ENCODE measurements around the gene LRRC47. TPM values are rescaled to one million over a fixed set of nuclear protein-coding genes. Genes with fewer than 3 reads are reported as not detected.
A peak's percentile ranks its signal among the peaks of the same experiment; 100 is the strongest.

Gene LRRC47
- total and polyA plus RNA-seq, 3 experiments from 2014 or later: 36.9 to 50.5 (median 42.6) TPM

DNA sequence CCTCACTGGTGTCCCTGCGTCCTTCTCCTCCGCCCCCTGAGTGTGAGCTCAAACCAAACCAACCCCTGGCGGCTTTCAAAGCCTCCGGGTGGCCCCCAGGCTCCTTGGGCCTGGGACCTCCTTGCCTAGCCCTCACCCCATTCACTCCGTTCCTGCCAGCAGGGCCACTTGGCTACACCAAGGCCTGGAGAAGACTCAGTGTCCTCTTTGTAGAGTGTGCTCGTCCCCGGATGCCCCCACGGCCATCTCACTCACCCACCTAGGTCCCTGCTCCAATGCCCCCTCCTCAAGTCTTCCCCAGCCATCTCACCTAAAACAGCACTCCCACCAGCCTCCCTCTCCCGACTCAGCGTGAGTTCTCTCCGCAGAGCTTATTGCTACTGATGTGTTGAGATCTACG lies 51.2 kb downstream of the LRRC47 start:
- peaks cover 0 to 1% of the 10 kb centered on the region in 2 donors for H3K27me3 Mint-ChIP-seq
- H3K9me3 ChIP-seq (ENCODE audit: low read length): no peaks in the 10 kb centered on the region
- no peak overlapping the region for H3K4me3 ChIP-seq (ENCODE audit: low read length)
- CTCF ChIA-PET: no interaction called here
- peaks cover under 1% of the 10 kb centered on the region for H3K36me3 ChIP-seq (ENCODE audit: insufficient read depth, low read length)
- no peaks in the 10 kb centered on the region for H3K27me3 ChIP-seq (ENCODE audit: insufficient read depth, low read length, poor library complexity, severe bottlenecking)
- H3K4me1 ChIP-seq (ENCODE audit: insufficient read depth, low read length): peaks cover 9% of the 10 kb centered on the region
- peak overlapping the region in 3 of 8 donors; percentile 5 to 89 (median 15) for H3K27ac Mint-ChIP-seq
- H3K4me1 Mint-ChIP-seq: peaks cover 19 to 39% (median 32%) of the 10 kb centered on the region in 3 donors
- peak overlapping the region in 4 of 7 donors; percentile 17 to 82 (median 67) for H3K4me3 Mint-ChIP-seq
- peaks cover 0 to 24% (median 4%) of the 10 kb centered on the region in 3 donors for H3K36me3 Mint-ChIP-seq
- POLR2A ChIA-PET: no interaction called here
- no peak overlapping the region for H3K27ac ChIP-seq (ENCODE audit: low read depth, low read length)
- no peak for DNase-seq
- no peaks in the 10 kb centered on the region for H3K9me3 Mint-ChIP-seq

DNA sequence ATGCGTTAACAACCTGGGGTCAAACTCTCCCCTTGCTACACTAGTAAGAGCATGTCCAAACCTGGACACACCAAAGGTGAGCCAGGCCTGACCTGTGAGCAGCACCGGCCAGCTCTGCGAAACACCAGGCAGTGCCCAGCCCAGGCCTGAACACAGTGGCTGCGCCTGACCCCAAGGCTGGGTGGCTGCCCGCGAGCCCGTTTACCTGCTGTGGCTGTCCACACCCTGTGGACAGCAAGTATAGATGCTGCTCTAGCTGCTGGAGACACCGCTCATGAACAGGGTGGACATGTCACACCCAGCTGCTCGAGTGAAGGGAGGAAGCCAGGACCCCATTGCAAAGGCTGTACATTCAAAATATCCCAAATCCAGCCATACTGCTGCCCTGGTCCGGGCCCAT lies 51.7 kb downstream of the LRRC47 start:
- Mint-ChIP-seq H3K4me1 (peaks cover 19 to 39% (median 32%) of the 10 kb centered on the region in 3 donors), H3K27me3 (peaks cover 0 to 1% of the 10 kb centered on the region in 2 donors), H3K27ac (no peak overlapping the region), H3K36me3 (peaks cover 0 to 24% (median 4%) of the 10 kb centered on the region in 3 donors), H3K4me3 (peak overlapping the region in 1 of 7 donors; percentile 53), H3K9me3 (no peaks in the 10 kb centered on the region)
- Histone ChIP-seq H3K27me3 (ENCODE audit: insufficient read depth, low read length, poor library complexity, severe bottlenecking) (no peaks in the 10 kb centered on the region), H3K4me3 (ENCODE audit: low read length) (no peak overlapping the region), H3K36me3 (ENCODE audit: insufficient read depth, low read length) (peaks cover 4% of the 10 kb centered on the region), H3K4me1 (ENCODE audit: insufficient read depth, low read length) (peaks cover 9% of the 10 kb centered on the region), H3K9me3 (ENCODE audit: low read length) (no peaks in the 10 kb centered on the region), H3K27ac (ENCODE audit: low read depth, low read length) (no peak overlapping the region)
- POLR2A ChIA-PET: no interaction called here
- DNase-seq: peak in 1 of 5 donors; percentile 33
- CTCF ChIA-PET: no interaction called here

DNA sequence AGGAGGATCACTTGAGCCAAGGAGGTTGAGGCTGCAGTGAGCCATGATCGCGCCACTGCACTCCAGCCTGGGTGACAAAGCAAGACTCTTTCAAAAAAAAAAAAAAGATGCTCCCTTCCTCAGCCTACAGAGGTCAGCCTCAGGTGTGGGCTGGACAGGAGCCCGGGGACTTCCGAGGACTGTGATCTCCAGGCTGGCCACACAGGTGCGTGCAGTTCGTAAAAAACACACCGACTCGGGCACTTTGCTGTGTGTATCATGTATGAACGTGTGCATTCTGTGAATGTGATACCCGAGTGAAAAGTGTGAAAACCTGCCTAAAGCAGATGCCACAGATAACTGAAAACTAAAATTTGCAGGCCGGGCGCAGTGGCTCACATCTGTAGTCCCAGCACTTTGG lies 52.5 kb downstream of the LRRC47 start:
- H3K4me1 ChIP-seq (ENCODE audit: insufficient read depth, low read length): peaks cover 9% of the 10 kb centered on the region
- Mint-ChIP-seq H3K9me3 (no peaks in the 10 kb centered on the region), H3K4me1 (peaks cover 17 to 39% (median 32%) of the 10 kb centered on the region in 3 donors), H3K4me3 (no peak overlapping the region), H3K27me3 (peaks cover 0 to 1% of the 10 kb centered on the region in 2 donors), H3K36me3 (peaks cover 0 to 24% (median 4%) of the 10 kb centered on the region in 3 donors), H3K27ac (no peak overlapping the region)
- no peak overlapping the region for H3K27ac ChIP-seq (ENCODE audit: low read depth, low read length)
- CTCF ChIA-PET: no interaction called here
- peak in 1 of 5 donors; percentile 26 for DNase-seq
- no peaks in the 10 kb centered on the region for H3K9me3 ChIP-seq (ENCODE audit: low read length)
- POLR2A ChIA-PET: no interaction called here
- peaks cover 8% of the 10 kb centered on the region for H3K36me3 ChIP-seq (ENCODE audit: insufficient read depth, low read length)
- no peaks in the 10 kb centered on the region for H3K27me3 ChIP-seq (ENCODE audit: insufficient read depth, low read length, poor library complexity, severe bottlenecking)
- no peak overlapping the region for H3K4me3 ChIP-seq (ENCODE audit: low read length)

DNA sequence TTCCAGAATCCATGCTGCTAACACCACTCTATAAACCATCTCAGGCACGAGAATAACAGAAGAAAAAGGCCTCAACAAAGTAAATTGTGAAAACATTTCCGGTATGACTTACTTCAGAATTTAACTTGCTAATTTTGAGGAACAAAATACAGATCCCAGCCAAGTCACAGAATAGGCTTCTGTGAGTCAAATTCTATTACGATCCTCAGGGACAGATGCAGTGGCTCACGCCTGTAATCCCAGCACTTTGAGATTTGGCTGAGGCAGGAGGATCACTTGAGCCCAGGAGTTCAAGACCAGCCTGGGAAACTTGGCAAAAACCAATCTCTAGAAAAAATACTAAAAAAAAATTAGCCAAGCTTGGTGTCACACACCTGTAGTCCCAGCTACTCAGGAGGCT lies 52.9 kb downstream of the LRRC47 start:
- H3K27me3 ChIP-seq (ENCODE audit: insufficient read depth, low read length, poor library complexity, severe bottlenecking): no peaks in the 10 kb centered on the region
- H3K27me3 Mint-ChIP-seq: peaks cover 0 to 1% of the 10 kb centered on the region in 2 donors
- peak overlapping the region in 2 of 7 donors; percentile 34 to 72 for H3K4me3 Mint-ChIP-seq
- H3K9me3 ChIP-seq (ENCODE audit: low read length): no peaks in the 10 kb centered on the region
- no peak for DNase-seq
- H3K4me1 ChIP-seq (ENCODE audit: insufficient read depth, low read length): peaks cover 9% of the 10 kb centered on the region
- peaks cover 0 to 24% (median 4%) of the 10 kb centered on the region in 3 donors for H3K36me3 Mint-ChIP-seq
- ChIA-PET POLR2A (no interaction called here), CTCF (no interaction called here)
- H3K27ac Mint-ChIP-seq: peak overlapping the region in 1 of 8 donors; percentile 31
- no peak overlapping the region for H3K27ac ChIP-seq (ENCODE audit: low read depth, low read length)
- no peak overlapping the region for H3K4me3 ChIP-seq (ENCODE audit: low read length)
- H3K36me3 ChIP-seq (ENCODE audit: insufficient read depth, low read length): peaks cover 10% of the 10 kb centered on the region
- H3K9me3 Mint-ChIP-seq: no peaks in the 10 kb centered on the region
- H3K4me1 Mint-ChIP-seq: peaks cover 17 to 39% (median 31%) of the 10 kb centered on the region in 3 donors

DNA sequence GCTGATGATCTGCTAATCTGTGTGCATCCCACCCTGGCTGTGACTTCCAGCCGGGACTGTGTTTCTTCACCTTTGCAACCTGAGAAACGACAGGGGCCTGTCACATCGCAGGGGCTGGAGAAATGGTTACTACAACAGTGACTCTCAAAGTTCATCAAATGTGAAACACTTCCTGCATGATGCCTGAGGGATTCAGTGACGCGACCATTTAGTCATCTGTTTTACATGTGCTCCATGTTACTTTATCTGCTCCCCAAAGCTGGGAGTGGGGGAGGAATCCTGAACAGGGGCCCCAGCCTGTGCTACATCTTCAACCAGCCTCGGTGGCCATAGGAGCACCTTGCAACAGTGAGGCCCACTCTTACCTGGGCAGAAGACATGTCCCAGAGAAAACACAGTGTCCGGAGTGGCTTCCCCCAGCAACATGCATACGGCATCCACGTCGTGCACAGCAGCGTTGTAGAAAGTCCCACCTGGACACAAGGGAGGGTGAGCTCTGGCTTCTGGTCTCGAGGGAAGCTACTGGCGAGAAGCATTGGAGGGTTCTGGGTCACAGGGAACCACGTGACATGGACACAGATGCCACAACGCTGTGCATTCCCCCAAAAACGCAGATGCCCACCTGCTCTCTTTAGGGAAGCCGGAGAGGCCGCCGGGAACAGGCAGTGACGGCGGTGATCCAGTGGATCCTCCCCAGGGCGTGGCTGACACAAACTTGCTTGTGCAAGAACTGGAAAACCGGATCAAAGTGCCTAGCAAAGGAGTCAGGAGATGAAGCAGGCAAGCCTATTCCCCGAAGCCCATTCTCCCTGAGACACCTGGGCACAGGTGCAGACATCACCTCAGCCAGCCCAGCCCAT lies 53.6 kb downstream of the LRRC47 start:
- Histone ChIP-seq H3K27me3 (ENCODE audit: insufficient read depth, low read length, poor library complexity, severe bottlenecking) (no peaks in the 10 kb centered on the region), H3K9me3 (ENCODE audit: low read length) (no peaks in the 10 kb centered on the region), H3K4me1 (ENCODE audit: insufficient read depth, low read length) (peaks cover 3% of the 10 kb centered on the region), H3K27ac (ENCODE audit: low read depth, low read length) (no peak overlapping the region), H3K4me3 (ENCODE audit: low read length) (no peak overlapping the region), H3K36me3 (ENCODE audit: insufficient read depth, low read length) (peaks cover 10% of the 10 kb centered on the region)
- Mint-ChIP-seq H3K36me3 (peaks cover 0 to 24% (median 4%) of the 10 kb centered on the region in 3 donors), H3K27ac (peak overlapping the region in 1 of 8 donors; percentile 31), H3K4me3 (peak overlapping the region in 1 of 7 donors; percentile 72), H3K27me3 (peaks cover 0 to 1% of the 10 kb centered on the region in 2 donors), H3K4me1 (peaks cover 10 to 33% (median 23%) of the 10 kb centered on the region in 3 donors), H3K9me3 (no peaks in the 10 kb centered on the region)
- CTCF ChIA-PET: no interaction called here
- POLR2A ChIA-PET: no interaction called here
- DNase-seq: no peak

DNA sequence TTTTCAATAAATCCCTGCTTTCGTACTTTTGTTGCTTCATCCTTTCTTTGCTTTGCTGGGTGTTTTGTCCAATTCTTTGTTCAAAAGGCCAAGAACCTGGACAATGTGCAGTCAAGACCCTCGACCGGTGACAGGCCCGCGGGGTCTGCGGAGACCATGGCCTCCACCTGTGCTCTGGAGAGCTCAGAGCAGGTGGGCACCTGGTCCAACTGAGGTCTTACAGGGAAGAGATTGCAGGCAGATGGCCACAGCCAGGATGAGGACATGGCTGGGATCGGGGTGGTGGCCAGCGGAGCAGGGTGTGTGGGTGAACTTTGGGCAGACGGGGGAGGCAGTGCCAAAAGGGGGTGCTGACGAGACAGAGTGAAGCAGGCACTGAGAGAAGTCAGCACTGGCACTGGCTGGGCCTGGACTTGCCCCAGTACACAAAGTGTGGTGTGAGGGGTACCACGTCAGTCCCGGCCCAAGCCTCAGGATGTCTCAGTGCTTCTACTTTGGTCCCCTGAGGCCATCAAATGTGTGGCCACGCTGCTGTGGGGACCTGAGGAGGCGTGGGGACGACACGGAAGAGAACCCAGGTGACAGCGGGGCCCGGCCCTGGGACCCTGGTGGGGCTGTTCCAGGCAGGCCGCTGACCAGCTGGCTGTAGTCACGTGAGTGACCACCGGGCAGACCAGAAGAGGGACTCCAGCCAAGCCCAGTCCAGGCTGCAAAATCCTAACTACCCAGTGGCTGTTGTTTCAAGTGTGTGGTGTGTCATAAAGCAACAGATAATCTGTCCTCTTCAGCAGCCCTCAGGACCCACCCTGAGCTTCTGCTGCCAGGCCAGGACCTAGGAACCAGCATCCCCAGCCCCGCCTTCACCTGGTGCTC lies 54.5 kb downstream of the LRRC47 start:
- no peak overlapping the region for H3K27ac ChIP-seq (ENCODE audit: low read depth, low read length)
- peak overlapping the region in 1 of 8 donors; percentile 46 for H3K27ac Mint-ChIP-seq
- no peaks in the 10 kb centered on the region for H3K4me1 ChIP-seq (ENCODE audit: insufficient read depth, low read length)
- peaks cover 9 to 28% (median 22%) of the 10 kb centered on the region in 3 donors for H3K4me1 Mint-ChIP-seq
- H3K27me3 ChIP-seq (ENCODE audit: insufficient read depth, low read length, poor library complexity, severe bottlenecking): no peaks in the 10 kb centered on the region
- no peaks in the 10 kb centered on the region for H3K9me3 Mint-ChIP-seq
- ChIA-PET POLR2A (no interaction called here), CTCF (interaction anchor here (0.6 kb wide), 1 partner anchor 57 kb away, joined by 3 read pairs; no protein-coding TSS in a partner anchor)
- H3K9me3 ChIP-seq (ENCODE audit: low read length): no peaks in the 10 kb centered on the region
- peak in 1 of 5 donors; percentile 37 for DNase-seq
- H3K27me3 Mint-ChIP-seq: peaks cover 0 to 1% of the 10 kb centered on the region in 2 donors
- H3K4me3 Mint-ChIP-seq: peak overlapping the region in 1 of 7 donors; percentile 32
- peaks cover 3 to 30% (median 4%) of the 10 kb centered on the region in 3 donors for H3K36me3 Mint-ChIP-seq
- H3K4me3 ChIP-seq (ENCODE audit: low read length): no peak overlapping the region
- peaks cover 10% of the 10 kb centered on the region for H3K36me3 ChIP-seq (ENCODE audit: insufficient read depth, low read length)

DNA sequence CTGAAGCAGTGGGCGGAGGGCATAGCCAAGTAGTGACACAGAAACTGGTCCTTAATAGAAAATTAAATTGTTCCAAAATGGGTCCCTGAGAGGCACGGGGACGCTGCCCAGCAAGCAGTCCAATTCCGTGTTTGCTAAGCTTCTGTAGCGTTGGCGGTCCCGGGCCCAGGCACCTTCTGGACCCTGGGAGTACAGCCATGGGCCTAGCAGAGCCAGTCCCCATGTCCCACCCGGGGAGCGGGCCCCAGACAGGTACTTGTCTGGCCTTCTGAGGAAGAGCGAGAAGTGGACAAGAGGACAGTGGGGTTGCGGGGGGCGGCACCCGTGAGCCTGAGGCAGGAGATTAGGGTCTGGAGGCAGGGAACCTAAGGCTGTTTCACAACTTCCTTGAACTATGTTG lies 55.5 kb downstream of the LRRC47 start:
- Mint-ChIP-seq H3K9me3 (no peaks in the 10 kb centered on the region), H3K4me1 (peaks cover 5 to 18% (median 13%) of the 10 kb centered on the region in 3 donors), H3K27me3 (peaks cover 0 to under 1% of the 10 kb centered on the region in 2 donors), H3K36me3 (peaks cover 4 to 35% (median 4%) of the 10 kb centered on the region in 3 donors), H3K27ac (peak overlapping the region in 1 of 8 donors; percentile 60), H3K4me3 (no peak overlapping the region)
- no peak overlapping the region for H3K27ac ChIP-seq (ENCODE audit: low read depth, low read length)
- ChIA-PET CTCF (no interaction called here), POLR2A (no interaction called here)
- no peak overlapping the region for H3K4me3 ChIP-seq (ENCODE audit: low read length)
- no peaks in the 10 kb centered on the region for H3K27me3 ChIP-seq (ENCODE audit: insufficient read depth, low read length, poor library complexity, severe bottlenecking)
- no peaks in the 10 kb centered on the region for H3K4me1 ChIP-seq (ENCODE audit: insufficient read depth, low read length)
- peaks cover 10% of the 10 kb centered on the region for H3K36me3 ChIP-seq (ENCODE audit: insufficient read depth, low read length)
- H3K9me3 ChIP-seq (ENCODE audit: low read length): no peaks in the 10 kb centered on the region
- DNase-seq: peak in 1 of 5 donors; percentile 17
